AG10803 (cell line): ENCODE data around the gene CCDC178.

Experiments
- DNase-seq: peaks from one replicate; pipeline ENCODE4 v3.0.0; 2010; ENCODE audit warnings: low read depth
- H3K4me3 ChIP-seq: 2 replicates; pipeline ENCODE4 v1.5.1; 2011; ENCODE audit warnings: mild to moderate bottlenecking, low read length, control low read depth
- TF ChIP-seq, protein P1 (sequence below): conservative IDR thresholded peaks from 2 replicates; pipeline ENCODE4 v1.5.1; 2011; ENCODE audit warnings: mild to moderate bottlenecking, low read length, control low read depth, inconsistent platforms

Gene CCDC178

DNA sequence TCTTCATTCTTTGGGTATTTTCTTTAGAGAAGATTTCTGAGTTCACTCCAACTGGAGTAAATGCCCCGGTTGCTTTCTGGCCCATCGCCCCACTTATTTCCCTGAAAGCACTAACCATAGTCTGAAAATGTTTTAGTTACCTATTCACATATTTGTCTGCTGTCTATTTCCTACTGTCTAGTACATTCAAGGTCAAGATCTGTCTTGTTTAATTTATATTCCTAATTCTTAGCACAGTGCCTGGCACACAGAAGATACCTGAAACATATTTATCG lies 533.3 kb downstream of the CCDC178 start:
- H3K4me3 ChIP-seq: no peak overlapping the region
- TF ChIP-seq, protein P1, sequence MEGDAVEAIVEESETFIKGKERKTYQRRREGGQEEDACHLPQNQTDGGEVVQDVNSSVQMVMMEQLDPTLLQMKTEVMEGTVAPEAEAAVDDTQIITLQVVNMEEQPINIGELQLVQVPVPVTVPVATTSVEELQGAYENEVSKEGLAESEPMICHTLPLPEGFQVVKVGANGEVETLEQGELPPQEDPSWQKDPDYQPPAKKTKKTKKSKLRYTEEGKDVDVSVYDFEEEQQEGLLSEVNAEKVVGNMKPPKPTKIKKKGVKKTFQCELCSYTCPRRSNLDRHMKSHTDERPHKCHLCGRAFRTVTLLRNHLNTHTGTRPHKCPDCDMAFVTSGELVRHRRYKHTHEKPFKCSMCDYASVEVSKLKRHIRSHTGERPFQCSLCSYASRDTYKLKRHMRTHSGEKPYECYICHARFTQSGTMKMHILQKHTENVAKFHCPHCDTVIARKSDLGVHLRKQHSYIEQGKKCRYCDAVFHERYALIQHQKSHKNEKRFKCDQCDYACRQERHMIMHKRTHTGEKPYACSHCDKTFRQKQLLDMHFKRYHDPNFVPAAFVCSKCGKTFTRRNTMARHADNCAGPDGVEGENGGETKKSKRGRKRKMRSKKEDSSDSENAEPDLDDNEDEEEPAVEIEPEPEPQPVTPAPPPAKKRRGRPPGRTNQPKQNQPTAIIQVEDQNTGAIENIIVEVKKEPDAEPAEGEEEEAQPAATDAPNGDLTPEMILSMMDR: no peak
- DNase-seq: no peak

DNA sequence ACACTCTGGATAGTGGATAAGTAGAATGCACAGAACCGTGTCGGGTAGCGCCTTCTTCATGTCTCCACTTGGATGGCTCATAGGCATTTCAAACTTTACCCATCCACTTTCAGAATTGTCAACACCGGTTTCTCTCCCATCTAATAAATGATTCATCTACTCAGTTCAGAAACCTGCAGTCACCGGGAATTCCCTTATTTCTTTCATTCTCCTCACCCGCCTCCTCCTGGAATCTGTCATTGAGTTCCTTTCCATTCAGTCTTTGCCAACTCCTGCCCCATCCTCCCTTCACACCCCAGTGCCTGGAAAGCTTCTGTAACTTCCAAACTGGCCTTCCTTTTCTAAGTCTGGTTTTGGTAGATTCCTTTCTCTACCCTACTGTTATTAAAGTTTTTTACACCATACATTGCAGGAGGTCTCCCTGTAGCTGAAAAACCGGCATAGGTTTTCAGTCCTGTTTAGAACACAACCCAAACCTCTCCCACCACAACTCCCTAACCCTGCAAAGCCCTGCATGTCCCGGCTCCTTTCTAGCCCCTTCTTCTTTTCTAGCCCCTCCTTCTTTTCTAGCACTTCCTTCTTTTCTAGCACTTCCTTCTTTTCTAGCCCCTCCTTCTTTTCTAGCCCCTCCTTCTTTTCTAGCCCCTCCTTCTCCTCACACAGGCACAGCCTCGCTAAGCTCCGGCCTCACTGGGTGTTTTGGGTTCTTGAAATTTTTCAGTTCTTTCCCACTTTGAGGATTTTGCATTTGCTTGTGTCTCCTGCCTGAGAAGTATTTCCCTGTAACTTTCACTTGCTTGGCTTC lies 533.8 kb downstream of the CCDC178 start:
- DNase-seq: no peak
- TF ChIP-seq, protein P1: no peak
- no peak overlapping the region for H3K4me3 ChIP-seq

DNA sequence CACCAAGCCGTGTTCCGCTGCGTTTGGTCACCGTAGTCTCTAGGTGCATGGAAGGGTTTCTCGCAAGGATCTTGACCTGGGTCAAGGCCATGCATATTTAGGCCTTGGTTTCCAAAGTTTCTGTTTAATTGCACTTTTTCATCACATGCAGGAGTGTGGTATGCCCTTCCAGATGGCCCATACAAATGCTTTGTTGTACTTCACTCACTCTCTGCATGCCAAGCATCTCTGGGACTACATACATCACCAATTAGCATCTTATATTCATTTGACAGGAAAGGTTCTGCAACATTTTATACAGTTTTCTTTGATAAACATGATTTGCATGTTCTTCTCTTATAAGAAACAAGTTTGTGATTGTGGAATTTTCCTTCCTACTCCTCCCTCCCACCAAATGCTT lies 534.9 kb downstream of the CCDC178 start:
- TF ChIP-seq, protein P1: no peak
- no peak overlapping the region for H3K4me3 ChIP-seq
- no peak for DNase-seq

DNA sequence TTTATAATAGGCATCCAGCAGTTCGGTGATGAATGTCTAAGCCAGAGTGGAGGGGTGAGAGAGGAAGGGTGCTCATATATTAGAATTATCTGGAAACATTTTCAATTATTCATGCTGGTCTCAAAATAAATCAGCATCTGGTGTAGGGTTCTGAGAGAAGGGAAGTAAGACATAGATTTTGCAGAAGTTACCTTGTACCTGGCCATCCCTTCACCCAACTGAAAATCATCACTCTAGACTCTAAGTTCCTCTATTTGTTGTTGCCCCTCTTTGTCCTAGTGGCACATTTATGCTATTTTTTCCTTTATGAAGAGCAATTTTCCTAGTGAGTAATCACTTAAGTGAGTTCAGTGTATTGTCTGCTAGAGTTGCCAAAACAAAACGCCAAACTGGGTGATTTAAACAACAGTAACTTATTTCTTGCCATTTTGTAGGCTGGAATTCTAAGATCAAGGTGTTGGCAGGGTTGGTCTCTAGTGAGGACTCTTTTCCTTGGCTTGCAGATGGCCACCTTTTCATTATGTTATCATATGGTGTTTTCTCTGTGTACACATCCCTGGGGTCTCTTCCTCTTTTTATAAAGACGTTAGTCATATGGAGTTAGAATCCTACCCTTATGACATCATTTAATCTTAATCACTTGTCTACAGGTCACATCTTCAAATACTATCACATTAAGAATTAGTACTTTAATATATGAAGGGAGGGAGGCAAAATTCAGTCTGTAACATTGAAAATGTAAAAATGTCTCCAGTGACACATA lies 537.8 kb downstream of the CCDC178 start:
- no peak overlapping the region for H3K4me3 ChIP-seq
- TF ChIP-seq, protein P1: no peak
- no peak for DNase-seq

DNA sequence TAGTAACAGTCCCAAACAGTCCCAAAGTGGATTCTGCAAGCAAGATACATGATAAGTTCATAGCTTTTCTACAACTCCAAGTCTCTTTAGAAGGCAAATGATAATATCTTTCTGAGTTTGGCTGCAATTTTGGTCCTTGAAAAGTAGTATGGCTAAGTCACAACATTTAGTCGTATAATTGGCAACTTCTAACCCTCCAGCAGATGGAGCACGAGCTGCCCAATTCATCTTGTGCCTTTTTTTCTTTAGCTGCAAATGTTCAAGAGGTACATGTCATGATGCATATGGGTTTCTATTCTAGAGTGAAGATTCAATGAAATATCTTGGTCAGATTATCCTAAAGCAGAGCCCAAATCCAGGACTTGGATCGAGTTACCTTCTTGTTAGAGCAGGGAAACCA lies 540.7 kb downstream of the CCDC178 start:
- peak; percentile 1 for DNase-seq
- H3K4me3 ChIP-seq: no peak overlapping the region
- TF ChIP-seq, protein P1: peak; percentile 24; the same call in 1 of the 2 replicates

DNA sequence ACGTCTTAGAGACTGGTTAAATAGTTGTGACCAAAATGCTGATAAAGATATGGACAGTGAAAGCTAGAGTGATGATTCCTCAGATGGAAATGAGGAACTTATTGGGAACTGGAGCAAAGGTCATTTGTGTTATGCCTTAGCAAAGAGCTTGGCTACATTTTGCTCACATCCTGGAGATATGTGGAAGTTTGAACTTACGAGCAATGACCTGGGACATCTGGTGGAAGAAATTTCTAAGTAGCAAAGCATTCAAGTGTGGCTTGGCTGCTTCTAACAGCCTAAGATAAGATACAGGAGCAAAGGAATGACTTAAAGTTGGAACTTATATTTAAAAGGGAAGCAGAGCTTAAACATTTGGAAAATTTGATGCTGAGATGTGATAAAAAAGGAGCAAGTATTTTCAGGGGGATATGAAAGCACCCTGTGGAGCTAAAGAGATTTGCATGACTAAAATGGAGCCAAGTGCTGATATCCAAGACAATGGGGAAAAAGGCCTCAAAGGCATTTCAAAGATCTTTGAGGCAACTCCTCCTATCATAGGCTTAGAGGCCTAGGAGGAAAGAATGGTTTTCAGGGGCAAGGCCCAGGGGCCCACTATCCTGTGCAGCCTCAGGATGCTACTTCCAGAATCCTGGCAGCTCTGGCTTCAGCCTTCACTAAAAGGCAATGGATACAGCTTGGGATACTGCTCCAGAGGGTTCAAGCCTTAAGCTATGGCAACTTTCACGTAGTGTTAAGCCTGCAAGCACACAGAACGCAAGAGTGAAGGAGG lies 543.6 kb downstream of the CCDC178 start:
- DNase-seq: no peak
- TF ChIP-seq, protein P1: no peak
- no peak overlapping the region for H3K4me3 ChIP-seq
